ENCODE results near the gene SLC6A1. TPM values are rescaled to one million over a fixed set of nuclear protein-coding genes. Genes with fewer than 3 reads are reported as not detected.

Gene SLC6A1
- total and polyA plus RNA-seq, 2 of the 8 experiments (the other 6 are each of a cell fraction or from before 2014, with no cell fraction given): 0.30 to 0.63 TPM

GRCh38 chr3:10950476-10951294 lies 41.9 kb upstream of the SLC6A1 start (continued):
- no peak for TF ChIP-seq TBP (IDR thresholded peaks at IDR 0.05; ENCODE audit: low read depth, low read length)
- peak in 1 of 2 experiments; percentile 13; a peak in 1 of 3 replicates for TF ChIP-seq EP300 (IDR thresholded peaks at IDR 0.05; ENCODE audit: borderline replicate concordance in 1 of 2, low read depth in 2 of 2, low read length in 2 of 2)
- TF ChIP-seq KDM4A (IDR thresholded peaks at IDR 0.05; ENCODE audit: low read depth, low read length, severe bottlenecking): no peak
- no peak for TF ChIP-seq SUZ12 (IDR thresholded peaks at IDR 0.05; ENCODE audit: low read length)
- no peak for TF ChIP-seq KDM1A (IDR thresholded peaks at IDR 0.05; ENCODE audit: borderline replicate concordance, low read length)
- no peak for TF ChIP-seq SP2 (IDR thresholded peaks at IDR 0.05; ENCODE audit: low read length)
- TF ChIP-seq, protein P1, sequence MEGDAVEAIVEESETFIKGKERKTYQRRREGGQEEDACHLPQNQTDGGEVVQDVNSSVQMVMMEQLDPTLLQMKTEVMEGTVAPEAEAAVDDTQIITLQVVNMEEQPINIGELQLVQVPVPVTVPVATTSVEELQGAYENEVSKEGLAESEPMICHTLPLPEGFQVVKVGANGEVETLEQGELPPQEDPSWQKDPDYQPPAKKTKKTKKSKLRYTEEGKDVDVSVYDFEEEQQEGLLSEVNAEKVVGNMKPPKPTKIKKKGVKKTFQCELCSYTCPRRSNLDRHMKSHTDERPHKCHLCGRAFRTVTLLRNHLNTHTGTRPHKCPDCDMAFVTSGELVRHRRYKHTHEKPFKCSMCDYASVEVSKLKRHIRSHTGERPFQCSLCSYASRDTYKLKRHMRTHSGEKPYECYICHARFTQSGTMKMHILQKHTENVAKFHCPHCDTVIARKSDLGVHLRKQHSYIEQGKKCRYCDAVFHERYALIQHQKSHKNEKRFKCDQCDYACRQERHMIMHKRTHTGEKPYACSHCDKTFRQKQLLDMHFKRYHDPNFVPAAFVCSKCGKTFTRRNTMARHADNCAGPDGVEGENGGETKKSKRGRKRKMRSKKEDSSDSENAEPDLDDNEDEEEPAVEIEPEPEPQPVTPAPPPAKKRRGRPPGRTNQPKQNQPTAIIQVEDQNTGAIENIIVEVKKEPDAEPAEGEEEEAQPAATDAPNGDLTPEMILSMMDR (IDR thresholded peaks at IDR 0.05; ENCODE audit: control extremely low read depth in 1 of 3, insufficient read depth in 1 of 3, low read depth in 1 of 3, low read length in 3 of 3): peak; percentile 44 to 81 (median 75)
- TF ChIP-seq NRF1 (IDR thresholded peaks at IDR 0.05; ENCODE audit: low read depth, low read length): no peak
- TF ChIP-seq ATF2 (IDR thresholded peaks at IDR 0.05; ENCODE audit: low read length): no peak
- TF ChIP-seq NANOG (IDR thresholded peaks at IDR 0.05; ENCODE audit: insufficient read depth, low read depth, low read length, poor library complexity, severe bottlenecking): no peak
- TF ChIP-seq CREB1 (IDR thresholded peaks at IDR 0.05): no peak

Measured in H1 (cell line).